ENCODE measurements around the gene VAC14.

VAC14 gene

DNA sequence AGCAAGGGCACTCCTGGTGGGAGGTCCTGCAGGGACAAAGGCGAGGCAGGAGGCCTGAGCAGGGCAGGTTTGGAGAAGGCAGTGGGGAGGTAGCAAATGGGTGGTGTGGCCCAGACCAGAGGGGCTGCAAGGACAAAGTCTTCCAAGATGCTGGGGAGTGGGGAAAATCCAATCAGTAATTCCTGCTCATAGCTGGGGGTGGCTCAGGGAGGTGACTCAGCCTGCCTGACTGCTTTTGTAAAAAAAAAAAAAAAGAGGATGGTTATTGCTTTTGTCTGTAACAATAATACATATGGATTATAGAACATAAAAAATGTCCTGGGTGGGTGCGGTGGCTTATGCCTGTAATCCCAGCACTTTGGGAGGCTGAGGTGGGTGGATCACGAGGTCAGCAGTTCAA, 149.4 kb downstream of the VAC14 start:
- DNase-seq (ENCODE audit: low read depth) = no peak
- H3K4me3 ChIP-seq (replicated peaks; ENCODE audit: low read depth, low read length) = no peak overlapping the region
- TF ChIP-seq CTCF (IDR thresholded peaks at IDR 0.05; ENCODE audit: low read length, missing control alignments) = no peak

DNA sequence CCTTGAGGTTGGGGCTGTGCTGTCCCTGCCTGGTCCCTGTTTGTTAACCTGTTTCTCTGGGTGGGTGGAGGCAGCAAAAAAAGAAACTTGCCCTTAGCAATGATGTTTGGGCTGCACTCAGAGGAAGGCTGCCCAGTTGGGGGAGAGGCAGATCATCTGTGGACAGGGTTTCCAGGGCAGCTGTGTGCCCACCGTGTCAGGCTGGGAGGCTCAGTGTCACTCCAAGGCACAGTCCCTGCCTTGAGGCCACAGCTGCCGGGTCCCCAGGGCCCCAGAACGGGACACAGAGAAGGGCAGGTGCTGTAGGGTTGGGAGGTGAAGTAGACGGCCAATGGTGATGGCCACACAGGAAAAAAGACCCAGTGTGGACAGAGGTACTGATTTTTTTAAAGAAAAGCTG, 150.7 kb downstream of the VAC14 start:
- no peak overlapping the region for H3K4me3 ChIP-seq (replicated peaks; ENCODE audit: low read depth, low read length)
- no peak for DNase-seq (ENCODE audit: low read depth)
- no peak for TF ChIP-seq CTCF (IDR thresholded peaks at IDR 0.05; ENCODE audit: low read length, missing control alignments)

GRCh38 chr16:70649300-70649699, 151.7 kb downstream of the VAC14 start:
- no peak for TF ChIP-seq CTCF (IDR thresholded peaks at IDR 0.05; ENCODE audit: low read length, missing control alignments)
- no peak overlapping the region for H3K4me3 ChIP-seq (replicated peaks; ENCODE audit: low read depth, low read length)
- no peak for DNase-seq (ENCODE audit: low read depth)

- no peak overlapping the region for H3K4me3 ChIP-seq (replicated peaks; ENCODE audit: low read depth, low read length)
- TF ChIP-seq CTCF (IDR thresholded peaks at IDR 0.05; ENCODE audit: low read length, missing control alignments) = no peak
Measured at GRCh38 chr16:70648606-70649005, 152.4 kb downstream of the VAC14 start.

DNA sequence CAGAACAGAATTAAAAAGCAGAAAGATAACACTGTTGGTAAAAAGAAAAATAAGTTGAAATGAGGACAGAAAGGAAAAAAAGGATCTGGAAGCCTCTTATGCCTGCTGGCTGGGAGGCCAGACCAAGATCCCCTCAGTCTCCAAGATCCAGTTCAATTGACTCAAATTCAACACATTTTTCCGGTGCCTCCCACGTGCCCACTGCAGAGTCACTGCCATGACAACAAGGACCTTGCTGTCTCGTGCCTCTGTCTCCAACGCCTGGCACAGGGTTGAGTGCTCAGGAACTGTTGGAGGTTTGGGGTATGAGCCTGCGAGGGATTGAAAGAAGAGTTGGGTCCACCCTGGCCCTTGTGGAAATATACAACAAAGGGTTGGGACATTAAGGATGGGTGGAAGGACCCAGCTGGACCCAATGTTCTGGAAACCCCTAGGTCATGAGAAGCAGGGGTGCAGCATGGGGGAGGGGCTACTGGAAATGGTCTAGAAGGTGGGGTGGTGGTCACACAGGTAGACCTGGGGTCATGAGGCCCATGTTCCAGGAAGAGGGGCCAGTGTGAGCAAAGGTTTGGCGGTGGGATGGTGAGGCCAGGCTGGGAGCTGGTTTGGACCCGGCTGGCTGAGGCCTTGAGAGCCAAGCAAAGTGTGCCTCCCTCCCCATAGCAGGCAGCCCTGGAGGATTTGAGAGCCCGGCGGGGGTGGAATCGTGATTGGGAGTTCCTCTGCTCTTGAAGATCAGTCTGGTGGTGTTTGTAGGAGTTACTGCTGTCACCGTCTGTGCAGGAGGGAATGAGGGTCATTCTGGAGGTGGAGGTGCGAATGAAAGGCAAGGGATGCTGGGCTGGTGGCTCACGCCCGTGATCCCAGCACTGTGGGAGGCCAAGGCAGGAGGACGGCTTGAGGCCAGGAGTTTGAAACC, 153.3 kb downstream of the VAC14 start:
- no peak for TF ChIP-seq CTCF (IDR thresholded peaks at IDR 0.05; ENCODE audit: low read length, missing control alignments)

More at GRCh38 chr16:70648606-70649005, 152.4 kb downstream of the VAC14 start:
- no peak for DNase-seq (ENCODE audit: low read depth)

GRCh38 chr16:70646260-70647241, 154.4 kb downstream of the VAC14 start, which contains the start of gene IL34:
Gene IL34, plus strand, starts transcription at chr16:70646559. Its CDS starts 389 bp downstream, at chr16:70646948.
- no peak for TF ChIP-seq CTCF (IDR thresholded peaks at IDR 0.05; ENCODE audit: low read length, missing control alignments)
- no peak within 1 kb of the TSS for H3K4me3 ChIP-seq (replicated peaks; ENCODE audit: low read depth, low read length)
- DNase-seq (ENCODE audit: low read depth) = peak; percentile 37

More for the DNA sequence above, 153.3 kb downstream of the VAC14 start:
- no peak for DNase-seq (ENCODE audit: low read depth)
- no peak overlapping the region for H3K4me3 ChIP-seq (replicated peaks; ENCODE audit: low read depth, low read length)

All from fibroblast of pulmonary artery (primary cell).